ENCODE measurements around the gene USP53. TPM values are rescaled to one million over a fixed set of nuclear protein-coding genes. Genes with fewer than 3 reads are reported as not detected.

Gene USP53
- total RNA-seq, 2 donors from 2014 or later: 37.5 to 83.8 TPM

DNA sequence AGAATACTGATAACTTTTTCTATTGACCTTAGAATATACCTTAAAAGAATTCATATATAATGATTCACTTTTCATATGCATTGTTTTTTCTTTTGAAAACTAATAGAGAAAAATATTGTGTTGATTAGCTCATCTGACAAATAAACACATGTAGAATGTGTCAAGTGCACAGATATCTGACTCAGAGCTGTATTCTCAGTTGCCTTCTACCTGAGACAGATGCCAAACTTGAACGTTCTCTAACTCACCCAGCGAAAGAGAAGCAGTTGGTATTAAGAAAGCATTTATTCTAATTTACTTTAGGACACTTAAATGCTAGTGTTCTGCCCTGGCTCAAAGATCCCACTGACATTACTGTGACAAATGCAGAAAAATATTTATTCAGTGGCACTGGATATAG lies 28.1 kb downstream of the USP53 start:
- H3K27me3 ChIP-seq: no peaks in the 10 kb centered on the region
- no peak overlapping the region for H3K4me3 ChIP-seq
- no peak overlapping the region for H3K9ac ChIP-seq (ENCODE audit: low read depth in 2 of 2, low read length in 2 of 2)
- no peaks in the 10 kb centered on the region for H3K4me1 ChIP-seq
- intact Hi-C loops (cut with DNase I): no loop called here
- no peak for DNase-seq
- no peak overlapping the region for H3K27ac ChIP-seq
- H3K36me3 ChIP-seq: no peaks in the 10 kb centered on the region
- H3K9me3 ChIP-seq: no peaks in the 10 kb centered on the region
- TF ChIP-seq, protein P1, sequence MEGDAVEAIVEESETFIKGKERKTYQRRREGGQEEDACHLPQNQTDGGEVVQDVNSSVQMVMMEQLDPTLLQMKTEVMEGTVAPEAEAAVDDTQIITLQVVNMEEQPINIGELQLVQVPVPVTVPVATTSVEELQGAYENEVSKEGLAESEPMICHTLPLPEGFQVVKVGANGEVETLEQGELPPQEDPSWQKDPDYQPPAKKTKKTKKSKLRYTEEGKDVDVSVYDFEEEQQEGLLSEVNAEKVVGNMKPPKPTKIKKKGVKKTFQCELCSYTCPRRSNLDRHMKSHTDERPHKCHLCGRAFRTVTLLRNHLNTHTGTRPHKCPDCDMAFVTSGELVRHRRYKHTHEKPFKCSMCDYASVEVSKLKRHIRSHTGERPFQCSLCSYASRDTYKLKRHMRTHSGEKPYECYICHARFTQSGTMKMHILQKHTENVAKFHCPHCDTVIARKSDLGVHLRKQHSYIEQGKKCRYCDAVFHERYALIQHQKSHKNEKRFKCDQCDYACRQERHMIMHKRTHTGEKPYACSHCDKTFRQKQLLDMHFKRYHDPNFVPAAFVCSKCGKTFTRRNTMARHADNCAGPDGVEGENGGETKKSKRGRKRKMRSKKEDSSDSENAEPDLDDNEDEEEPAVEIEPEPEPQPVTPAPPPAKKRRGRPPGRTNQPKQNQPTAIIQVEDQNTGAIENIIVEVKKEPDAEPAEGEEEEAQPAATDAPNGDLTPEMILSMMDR (IDR thresholded peaks at IDR 0.05): no peak

DNA sequence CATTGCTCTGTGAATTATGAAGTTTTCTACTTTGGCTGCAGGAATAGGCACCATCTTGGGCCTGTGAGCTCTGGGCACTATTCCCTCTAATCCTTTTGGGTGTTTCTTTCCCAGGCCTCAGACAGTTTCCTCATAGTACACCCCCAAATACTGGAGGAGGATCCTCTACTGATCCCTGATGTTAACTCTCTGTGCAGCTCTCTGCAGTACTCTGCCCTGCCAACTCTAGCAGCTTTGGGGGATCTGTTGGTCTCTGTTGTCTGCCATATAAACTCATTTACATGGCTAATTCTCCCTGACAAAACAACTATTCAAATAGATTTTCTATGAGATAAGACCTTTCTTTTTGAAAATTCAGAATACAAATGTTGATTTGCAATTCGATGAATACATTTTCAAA lies 29.9 kb downstream of the USP53 start:
- Histone ChIP-seq H3K27me3 (no peaks in the 10 kb centered on the region), H3K9me3 (no peaks in the 10 kb centered on the region), H3K36me3 (no peaks in the 10 kb centered on the region), H3K27ac (no peak overlapping the region), H3K9ac (ENCODE audit: low read depth in 2 of 2, low read length in 2 of 2) (no peak overlapping the region), H3K4me3 (no peak overlapping the region), H3K4me1 (no peaks in the 10 kb centered on the region)
- no peak for DNase-seq
- TF ChIP-seq, protein P1 (IDR thresholded peaks at IDR 0.05): no peak
- intact Hi-C loops (cut with DNase I): no loop called here

GRCh38 chr4:119243868-119244267 lies 31.4 kb downstream of the USP53 start:
- intact Hi-C loops (cut with DNase I): no loop called here
- Histone ChIP-seq H3K27me3 (no peaks in the 10 kb centered on the region), H3K27ac (no peak overlapping the region), H3K4me1 (no peaks in the 10 kb centered on the region), H3K36me3 (no peaks in the 10 kb centered on the region), H3K9me3 (no peaks in the 10 kb centered on the region), H3K9ac (ENCODE audit: low read depth in 2 of 2, low read length in 2 of 2) (no peak overlapping the region), H3K4me3 (no peak overlapping the region)
- no peak for DNase-seq
- TF ChIP-seq, protein P1 (IDR thresholded peaks at IDR 0.05): no peak

DNA sequence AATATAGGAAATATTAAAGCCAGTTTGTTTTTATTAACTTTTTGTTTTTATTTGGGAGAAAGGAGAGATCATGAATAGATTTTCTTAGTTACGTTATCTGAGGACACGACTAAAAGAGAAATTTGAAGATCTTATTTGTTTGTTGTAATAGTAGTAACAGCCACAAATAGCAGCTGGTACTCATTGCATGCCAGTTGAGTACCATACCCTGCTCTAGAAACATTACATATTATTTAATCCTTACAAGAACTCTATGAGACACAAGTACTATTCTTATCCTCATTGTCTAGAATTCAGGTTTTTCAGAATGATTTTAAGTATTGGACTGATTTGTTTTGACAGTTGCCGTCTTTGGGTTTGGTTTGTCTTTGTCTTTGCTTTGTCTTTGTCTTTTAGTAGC lies 31.8 kb downstream of the USP53 start:
- TF ChIP-seq, protein P1 (IDR thresholded peaks at IDR 0.05): no peak
- Histone ChIP-seq H3K27ac (no peak overlapping the region), H3K4me1 (no peaks in the 10 kb centered on the region), H3K36me3 (no peaks in the 10 kb centered on the region), H3K9ac (ENCODE audit: low read depth in 2 of 2, low read length in 2 of 2) (no peak overlapping the region), H3K4me3 (no peak overlapping the region), H3K9me3 (no peaks in the 10 kb centered on the region), H3K27me3 (no peaks in the 10 kb centered on the region)
- DNase-seq: no peak
- intact Hi-C loops (cut with DNase I): no loop called here

DNA sequence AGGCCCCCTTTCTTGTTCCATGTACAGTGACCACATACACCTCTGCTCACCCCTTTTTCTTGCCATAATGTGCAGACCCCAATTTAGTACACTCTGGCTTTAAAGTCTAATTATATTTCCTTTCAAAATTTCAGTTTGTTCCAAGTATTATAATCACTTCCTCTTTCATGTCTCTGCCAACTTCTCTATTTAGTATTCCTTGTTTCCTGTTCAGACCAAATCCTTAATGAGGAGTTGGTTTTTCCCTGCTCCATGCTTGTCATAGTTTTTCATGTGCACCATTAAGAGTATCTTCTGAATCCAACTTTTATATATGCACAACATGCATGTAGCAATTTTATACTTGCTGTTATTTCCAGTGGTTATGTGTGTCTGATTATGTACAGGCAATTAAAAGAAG lies 32.3 kb downstream of the USP53 start:
- Histone ChIP-seq H3K4me1 (no peaks in the 10 kb centered on the region), H3K27me3 (no peaks in the 10 kb centered on the region), H3K27ac (no peak overlapping the region), H3K9me3 (no peaks in the 10 kb centered on the region), H3K4me3 (no peak overlapping the region), H3K9ac (ENCODE audit: low read depth in 2 of 2, low read length in 2 of 2) (no peak overlapping the region), H3K36me3 (no peaks in the 10 kb centered on the region)
- TF ChIP-seq, protein P1 (IDR thresholded peaks at IDR 0.05): no peak
- intact Hi-C loops (cut with DNase I): no loop called here
- DNase-seq: no peak

All from colonic mucosa (tissue), 4 donors.